RPMI7951 (cell line): ENCODE data around the gene SCIN. TPM values are rescaled to one million over a fixed set of nuclear protein-coding genes. Genes with fewer than 3 reads are reported as not detected.

Experiments
- DNase-seq: peaks from one replicate; pipeline ENCODE4 v3.0.0-alpha.2; 2012; ENCODE audit warnings: low read depth
- total RNA-seq: library from RNA; depleted of rRNA; stranded (reverse); fragments of >200 nt; shearing (Covaris generic); gene quantifications from 2 replicates; pipeline ENCODE4 v1.2.3, GENCODE V29; 2014

Gene SCIN
- total RNA-seq, 1 experiment from 2014 or later: not detected

DNA sequence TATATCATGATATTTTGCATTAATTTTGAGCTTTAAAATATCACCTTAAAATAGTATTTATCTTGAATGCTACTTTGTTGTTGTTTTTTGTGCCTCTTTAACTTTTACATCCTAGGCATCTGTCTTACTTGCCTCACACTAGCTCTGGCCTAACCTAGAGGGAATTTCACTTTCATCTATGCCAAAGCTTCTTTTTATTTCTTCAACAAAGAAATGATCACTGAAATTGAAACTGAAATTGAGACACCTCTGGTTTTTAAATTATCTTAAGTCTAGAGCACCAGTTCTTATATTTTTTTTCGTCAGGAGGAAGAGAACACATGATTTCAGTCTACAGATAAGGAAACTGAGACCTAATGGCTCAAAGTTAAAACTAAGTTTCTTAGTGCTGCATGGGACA, 3.5 kb upstream of the SCIN start:
- no peak for DNase-seq

DNA sequence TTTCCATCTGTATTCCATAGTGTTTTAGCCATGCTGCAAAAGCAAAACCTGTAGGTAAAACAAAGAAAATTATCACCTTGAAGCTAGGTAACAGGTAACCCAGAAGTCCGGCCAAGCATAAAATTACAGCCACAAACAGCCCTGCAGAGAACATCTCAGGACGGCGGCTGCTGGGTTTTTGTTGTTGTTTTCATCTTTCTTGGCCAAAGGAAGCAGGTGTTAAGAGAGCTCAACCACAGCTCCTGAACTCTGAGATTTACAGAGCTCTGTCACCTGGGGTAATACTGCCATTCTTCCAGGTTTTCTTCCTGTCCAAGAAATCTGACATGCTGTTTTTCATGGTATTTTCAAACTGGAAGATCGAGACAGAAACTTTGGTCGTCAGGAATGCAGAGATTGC, 847 bp upstream of the SCIN start:
- no peak for DNase-seq

DNA sequence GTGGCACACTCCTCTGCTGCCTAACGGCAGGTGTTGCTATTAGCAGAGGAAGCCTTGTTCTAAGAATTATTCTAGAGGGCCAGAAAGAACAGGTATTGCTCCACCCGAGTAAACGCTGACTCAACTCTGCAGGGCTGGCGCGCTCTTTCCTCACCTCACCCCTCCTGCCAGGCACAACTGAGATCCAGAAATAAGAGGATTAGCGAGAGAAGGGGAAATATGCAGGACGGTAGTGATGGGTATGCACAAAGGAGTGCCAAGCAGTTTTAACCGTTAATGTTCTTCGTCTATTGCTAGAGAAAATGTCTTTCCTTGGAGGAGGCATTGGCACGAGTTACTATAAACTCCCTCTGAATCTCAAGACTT, 369 bp upstream of the SCIN start:
- DNase-seq: no peak

DNA sequence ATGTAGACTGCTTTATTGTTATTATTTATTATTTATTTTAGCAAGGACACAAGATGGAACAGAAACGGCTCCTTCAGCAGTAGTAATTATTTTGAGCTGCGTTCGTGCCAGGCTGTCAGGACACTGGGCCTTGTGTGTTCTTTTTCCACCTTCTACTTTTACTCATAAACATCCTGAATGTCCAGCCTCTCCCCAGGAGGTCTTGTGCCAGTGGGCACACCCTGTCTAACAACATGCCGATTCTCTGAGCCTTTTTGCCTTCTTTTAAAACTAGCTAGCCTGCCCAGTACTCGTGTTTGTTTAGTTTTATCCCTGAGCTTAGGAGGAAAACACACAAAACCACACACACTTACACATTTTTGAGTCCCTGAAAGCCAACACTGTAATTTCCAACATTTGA, 1.2 kb downstream of the SCIN start:
- no peak for DNase-seq

DNA sequence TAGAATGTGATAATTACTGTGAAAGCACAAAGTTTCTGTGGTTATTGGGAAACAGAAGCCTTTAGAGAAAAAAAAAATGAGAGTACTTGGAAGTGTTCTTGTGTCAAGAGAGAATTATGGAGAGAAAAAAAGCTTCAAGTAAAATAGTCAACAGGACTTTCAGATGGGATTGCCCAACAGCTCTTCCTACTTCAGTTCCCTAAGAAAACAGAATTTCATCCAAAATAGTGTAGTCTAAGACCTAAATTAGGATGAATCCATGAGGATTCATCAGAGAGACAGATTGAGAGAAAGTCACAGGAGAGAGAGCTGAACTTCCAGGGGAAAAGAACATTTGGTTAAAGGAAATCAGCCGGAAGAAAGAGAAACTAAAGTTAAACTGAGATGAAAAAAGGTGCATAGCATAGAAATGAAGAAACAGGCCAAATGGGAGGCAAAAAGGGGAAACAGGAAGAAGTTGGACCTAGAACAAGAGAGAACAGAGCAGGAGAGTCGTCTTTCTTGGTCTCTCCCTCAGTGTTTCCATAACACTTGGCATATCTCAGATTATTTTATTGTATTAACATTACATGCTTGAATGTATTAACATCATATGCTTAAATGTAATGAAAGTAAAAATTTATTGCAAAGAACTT, 2.5 kb downstream of the SCIN start:
- no peak for DNase-seq

DNA sequence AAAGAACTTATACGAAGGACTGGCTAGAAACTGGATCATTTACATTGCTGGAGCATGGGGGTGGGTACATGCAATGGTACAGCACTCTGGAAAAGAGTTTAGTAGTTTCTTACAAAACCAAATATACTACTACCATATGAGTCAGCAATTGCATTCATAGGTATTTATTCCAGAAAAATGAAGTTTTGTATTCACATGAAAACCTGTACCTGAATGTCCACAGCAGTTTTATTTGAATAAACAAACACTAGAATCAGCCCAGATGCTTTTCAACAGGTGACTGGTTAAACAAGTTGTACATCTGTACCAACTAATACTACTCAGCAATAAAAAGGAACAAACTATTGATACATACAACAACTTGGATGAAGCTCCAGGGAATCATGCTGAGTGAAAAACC, 3.4 kb downstream of the SCIN start:
- DNase-seq: no peak

DNA sequence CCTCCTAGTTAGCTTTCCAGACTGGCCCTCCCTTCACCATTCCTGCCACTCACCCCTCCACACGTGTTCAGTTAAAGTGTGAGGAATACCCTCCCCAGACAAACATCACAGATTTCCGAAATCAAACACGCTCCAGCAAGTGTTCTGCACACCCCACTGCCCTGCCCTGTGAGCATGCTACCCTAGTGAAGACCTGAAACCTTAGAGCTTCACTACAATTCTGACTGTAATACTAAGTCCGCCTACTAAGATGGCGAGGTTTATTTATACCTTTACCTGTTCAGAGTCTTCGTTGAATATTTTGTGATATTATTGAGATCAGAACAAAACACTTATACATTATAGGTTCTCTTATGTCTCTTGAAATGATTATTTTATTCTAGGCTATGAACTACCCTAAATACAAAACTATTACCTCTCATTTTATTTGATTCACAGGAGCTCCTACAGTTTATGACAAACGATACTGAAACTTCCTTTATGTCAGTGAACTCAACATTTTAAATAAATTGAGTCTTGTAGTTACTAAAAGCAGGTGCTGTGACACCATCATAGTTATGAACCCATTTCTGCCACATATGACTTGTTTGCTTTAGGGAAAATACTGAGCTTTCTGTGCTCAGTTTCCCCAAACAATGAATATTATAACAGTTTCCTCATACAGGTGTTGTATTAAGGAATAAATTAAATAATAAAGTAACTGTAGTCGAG, 8.6 kb downstream of the SCIN start:
- DNase-seq: no peak

DNA sequence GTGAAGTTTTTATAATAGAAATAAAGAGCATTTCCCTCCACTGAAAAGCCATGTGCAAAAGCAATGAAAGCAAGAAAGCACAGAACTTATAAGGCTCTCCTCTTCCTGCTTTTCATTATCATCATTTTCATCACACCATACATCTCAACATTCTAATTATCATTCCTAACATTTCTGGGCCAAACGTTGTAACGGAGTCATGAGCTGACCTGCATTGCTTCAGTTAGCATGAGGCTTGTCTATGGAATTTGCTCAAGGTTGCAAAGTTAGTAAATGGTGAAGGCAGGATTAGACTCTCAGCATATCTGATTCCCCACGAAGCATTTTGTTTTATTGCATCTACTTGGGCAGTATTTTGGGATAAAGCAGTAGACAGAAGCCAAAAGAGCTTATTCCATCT, 11.4 kb downstream of the SCIN start:
- no peak for DNase-seq

DNA sequence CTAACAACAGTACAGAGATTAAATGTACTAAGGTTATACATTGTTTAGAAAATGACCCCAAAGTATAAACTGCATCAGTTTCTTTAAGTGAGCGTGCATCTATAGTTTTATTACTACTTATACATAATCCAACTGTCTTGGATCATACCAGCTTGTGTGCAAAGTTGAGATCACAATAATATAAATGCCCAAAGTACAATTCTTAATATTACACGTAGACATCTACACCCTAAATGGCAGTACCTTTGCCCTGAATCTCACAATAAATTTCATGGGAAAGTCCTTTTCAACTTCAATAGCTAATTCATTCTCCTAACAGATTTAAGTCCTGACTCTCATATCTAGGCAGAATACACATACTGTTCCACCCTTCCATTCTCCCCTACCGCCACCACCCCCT, 11.8 kb downstream of the SCIN start:
- DNase-seq: no peak

DNA sequence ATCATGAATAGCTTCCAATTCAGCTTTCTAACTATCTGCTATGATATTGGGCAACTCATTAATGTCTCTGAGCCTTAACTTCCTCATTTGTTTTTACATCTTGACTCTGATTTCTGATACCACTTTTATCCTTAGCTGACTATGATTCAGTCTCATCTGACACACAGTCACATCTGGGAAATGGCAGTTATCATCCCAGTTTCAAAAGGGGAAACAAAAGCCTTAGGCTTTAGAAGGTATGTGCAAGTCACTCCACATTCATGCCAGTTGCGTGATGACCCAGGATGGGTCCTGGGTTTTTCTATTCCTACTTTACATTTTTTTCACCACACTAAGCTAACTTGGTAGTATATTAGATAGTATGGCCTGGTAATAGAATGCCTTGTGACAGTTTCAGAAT, 12.7 kb downstream of the SCIN start:
- DNase-seq: no peak

DNA sequence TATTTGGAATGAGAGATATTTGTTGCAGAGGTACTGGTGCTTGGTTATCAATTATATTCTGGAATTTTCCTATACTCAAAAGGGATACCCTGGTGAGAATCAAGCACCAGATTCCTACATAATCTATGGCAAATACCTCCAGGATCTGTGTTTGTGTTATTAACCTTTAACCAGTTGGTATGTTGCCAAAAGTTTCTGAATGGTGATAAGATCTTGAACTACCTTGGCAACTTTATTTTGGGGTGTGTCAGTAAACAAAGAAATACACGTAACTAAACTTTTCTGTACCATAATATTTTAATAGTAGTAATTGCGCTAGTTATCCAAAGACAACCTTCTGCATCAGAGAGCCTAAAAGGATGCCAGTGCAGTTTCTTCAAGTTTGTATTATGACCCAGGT, 13.4 kb downstream of the SCIN start:
- DNase-seq: no peak

DNA sequence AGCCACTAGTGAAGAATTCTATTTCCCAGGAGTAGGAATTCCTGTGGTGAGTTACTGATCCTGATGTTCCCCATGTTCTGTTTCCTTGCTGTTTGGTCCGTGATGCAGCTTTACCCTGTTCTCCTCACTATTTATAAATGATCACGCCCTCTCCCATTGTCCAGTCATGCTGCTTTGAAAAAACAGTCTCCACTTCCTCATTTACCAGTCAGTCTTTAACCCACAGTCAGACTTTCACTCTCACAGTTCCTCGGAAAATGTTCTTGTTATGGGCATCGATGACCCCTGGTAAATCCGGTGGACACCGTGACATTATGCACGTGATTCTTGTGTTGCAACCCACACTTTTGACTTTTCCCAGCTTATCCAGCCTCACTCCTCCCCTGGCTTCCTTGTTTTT, 14.4 kb downstream of the SCIN start:
- DNase-seq: no peak

DNA sequence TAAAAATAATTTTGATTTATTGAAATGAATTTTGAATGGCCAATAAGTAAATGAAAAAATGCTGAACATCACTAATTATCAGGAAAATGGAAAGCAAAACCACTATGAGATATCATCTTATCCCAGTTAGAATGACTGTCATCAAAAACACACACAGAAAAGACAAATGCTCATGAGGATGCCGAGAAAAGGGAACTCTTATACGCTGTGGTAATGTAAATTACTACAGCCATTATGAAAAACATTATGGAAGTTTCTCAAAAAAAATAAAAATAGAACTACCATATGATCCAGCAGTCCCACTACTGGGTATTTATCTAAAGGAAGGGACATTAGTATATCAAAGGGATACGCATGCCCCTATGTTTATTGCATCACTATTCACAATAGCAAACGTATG, 15.8 kb downstream of the SCIN start:
- DNase-seq: no peak

DNA sequence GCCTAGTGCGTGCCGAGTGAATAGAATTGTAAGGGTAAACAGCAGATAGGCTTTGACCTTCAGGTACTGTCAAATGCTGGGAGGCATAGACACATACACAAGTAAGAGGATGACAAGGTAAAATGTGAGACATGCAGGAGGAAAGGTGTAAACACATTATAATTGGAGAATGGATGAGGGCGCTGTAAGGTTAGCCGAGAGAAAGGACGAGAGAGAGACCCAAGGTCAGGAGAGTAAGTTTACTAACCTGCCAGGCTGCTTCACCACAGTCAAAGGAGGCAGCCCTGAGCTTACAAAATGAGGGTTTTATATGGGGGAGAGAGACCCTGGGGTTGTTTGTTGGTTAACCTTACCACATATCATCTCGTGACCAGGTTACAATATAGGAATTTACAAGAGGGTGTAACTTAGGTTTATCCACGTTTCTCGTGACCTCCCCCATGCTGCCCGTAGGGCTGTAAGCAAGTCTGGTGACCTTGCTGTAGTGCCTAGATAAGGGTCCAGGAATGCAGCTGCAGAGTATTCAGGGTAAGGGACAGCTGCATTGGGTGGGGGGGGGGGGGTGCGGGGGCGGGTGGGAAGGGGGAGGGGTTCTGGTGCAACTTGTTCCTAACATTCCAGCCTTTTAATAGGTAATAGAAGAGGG, 17.9 kb downstream of the SCIN start:
- DNase-seq: no peak

DNA sequence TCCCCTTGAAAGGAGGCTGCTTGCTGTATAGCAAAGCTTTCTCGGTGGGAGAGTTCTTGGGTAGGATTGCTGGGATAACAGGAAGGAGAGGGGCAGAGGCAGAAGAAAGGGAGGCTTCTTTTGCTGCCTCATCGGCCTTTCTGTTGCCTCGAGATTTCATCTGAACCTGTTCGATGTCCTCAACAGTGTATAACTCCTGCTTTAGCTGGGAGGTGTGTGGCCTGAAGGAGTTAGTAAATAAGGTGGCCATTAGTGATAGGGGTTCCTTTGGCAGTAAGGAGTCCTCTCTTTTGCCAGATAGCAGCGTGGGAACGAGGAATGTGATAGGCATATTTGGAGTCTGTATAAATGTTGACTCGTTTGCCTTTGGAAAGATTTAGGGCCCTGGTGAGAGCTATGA, 20.0 kb downstream of the SCIN start:
- DNase-seq: no peak

DNA sequence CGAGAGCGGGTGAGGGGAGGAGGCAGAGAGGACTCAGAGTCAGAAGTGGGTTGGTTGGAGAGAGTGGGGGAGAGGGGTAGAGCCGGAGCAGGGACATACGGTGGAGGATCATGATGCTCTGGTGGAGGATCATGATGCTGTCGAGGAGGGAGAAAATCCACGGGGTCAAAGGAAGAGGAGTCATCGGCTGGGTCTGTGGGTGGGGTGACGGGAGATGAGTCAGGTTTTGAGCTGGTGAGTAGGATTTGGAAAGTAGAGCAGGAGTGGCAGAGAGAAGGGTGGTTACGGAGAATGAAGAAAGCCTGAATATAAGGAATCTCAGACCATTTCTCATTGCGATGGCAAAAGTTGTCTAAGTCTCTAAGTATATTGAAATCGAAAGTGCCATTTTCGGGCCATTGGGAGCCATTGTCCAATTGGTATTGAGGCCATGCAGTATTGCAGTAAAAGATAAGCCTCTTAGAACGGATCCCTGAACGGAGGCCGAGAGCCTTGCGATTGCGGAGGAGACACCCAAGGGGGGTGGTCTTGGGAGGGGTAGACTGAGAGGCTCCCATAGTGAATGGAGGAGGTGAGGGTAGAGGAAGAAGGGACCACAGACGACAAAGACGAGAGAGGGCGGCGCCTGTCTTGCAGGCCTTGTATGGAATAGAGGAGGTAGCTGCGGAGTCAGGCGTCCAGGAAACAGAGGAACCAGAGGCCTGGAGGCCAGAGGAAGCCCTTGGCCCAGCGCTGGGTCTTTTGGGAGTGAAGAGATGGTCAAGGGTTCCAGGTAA, 23.8 kb downstream of the SCIN start:
- no peak for DNase-seq

DNA sequence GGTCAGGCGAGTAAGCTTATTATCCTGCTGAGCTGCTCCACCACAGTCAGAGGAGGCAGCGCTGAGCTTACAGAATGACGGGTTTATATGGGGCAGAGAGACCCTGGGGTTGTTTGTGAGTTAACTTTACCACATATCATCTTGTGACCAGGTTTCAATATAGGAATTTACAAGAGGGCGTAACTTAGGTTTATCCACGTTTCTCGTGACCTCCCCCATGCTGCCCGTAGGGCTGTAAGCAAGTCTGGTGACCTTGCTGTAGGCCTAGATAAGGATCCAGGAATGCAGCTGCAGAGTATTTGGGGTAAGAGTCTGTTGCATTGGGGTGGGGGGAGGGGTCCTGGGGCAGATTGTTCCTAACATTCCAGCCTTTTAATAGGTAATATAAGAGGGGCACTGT, 24.6 kb downstream of the SCIN start:
- DNase-seq: no peak

DNA sequence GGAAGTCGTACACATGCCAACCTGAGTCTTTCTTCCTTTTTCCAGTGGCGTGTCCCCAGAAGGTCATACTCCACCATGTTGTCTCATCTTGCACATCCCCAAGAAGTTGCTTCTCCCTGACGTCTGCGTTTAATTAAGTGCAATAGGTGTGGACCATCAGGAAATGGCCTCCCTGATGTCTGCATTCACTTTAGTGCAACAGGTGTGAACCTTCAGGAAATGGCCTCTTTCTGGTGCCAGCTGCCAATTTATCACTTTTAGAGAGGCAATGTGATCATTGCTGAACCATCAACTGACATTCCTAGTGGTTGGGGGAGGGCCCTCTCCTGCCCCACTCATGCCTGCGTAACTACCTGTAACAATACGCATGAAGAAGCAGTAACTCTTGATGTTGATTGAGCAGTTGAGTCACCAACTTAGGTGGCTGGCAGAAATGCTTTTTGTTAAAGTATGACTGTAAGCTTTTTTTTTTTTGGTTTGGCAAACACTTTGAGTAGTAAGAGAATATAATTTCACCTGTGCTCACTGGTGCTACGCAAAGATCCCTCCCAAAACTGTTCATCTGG, 25.8 kb downstream of the SCIN start:
- no peak for DNase-seq

DNA sequence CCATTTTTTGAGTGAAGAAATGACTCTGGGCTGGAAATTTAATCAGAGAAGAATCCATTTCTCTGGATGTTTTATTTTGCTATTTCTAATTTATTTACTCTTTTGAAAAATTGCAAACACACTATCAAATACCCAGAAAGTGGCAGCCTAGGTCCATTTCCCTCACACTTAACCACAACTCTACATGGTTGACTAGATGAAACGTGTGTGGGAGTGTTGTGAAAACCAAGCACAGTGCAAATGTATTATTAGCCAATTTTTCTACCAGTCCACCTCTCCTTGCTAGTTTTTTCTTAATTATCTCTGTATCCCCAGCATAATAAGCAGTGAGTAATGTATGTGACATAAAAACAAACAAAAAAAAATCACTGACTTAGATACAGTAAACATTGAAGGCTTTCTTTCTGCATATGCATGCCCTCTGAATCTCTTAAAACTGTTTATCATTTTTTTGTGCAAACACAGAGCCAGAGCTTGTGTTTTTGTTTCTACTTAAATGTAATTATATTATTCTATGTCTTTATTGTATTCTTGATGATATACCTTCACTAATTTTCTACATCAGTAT, 30.9 kb downstream of the SCIN start:
- DNase-seq: no peak

DNA sequence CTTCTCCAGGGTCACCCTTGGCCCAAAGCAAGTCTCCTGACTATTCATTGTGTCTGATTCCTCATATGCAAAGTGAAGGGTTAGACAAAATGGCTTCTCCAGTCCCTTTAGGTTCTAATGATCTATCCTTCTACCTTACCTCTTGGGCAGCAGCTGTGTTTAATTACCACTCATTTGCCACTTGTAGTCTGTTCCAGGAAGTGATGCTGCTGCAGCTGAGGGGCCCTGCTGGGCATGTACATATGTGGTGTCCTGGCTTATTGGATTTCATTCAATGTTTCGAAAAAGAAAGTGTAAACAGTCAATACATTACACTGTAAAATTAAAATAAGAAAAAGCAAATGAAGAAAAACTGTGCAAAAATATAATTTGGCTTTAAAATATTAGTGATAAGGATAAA, 36.6 kb downstream of the SCIN start:
- peak; percentile 27 for DNase-seq

DNA sequence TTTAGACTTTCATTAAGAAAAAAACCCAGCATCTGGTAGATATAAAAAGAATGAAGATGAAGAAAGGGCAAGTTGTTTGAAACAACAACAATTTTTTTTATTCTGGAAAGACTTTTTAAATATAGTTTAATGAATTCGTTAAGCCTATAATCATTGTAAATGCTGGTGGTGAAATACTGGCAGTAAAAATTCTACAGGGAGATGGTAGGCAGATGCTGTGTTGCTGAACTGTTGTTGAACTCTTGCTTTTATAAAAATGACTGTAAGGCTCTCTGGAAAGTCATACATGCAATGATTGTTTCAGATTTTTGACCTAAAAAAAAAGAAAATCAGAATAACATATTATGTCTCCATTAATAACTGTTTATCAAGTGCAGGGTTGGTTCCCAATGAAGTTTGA, 39.0 kb downstream of the SCIN start:
- no peak for DNase-seq

DNA sequence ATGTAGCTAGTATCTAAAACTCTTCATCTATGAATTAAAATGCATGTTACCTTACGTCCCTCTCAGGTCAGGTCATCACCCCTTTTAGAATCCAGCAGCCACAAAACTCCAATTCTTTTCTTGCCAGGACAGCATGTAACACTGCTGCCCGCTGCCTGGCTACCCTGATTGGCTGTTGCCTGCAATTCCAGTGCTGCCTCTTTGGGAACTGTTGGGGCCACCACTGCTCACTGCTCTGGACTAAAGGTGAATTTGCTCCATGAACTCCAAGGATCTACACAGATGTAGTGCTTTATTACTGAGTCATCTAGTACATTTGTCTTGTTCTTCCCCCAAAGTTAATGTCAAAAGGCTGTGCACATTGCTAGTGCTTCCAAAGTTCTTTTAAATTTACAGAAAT, 40.4 kb downstream of the SCIN start:
- DNase-seq: no peak
